WERI-Rb-1 (cell line): ENCODE measurements around the gene ATRN.
"Not testable (repeated sequence)": the region's sequence is repeated elsewhere in the genome, so short reads cannot be mapped to it uniquely, and the experiment has no call there.

Experiments
- DNase-seq: peaks from one replicate; pipeline ENCODE4 v3.0.0-alpha.2; 2020
- H3K27ac ChIP-seq: fragments of 250-450 bp; sonication (Bioruptor Pico); 2 replicates; pipeline ENCODE4 v1.5.1; 2020; ENCODE audit warnings: mild to moderate bottlenecking, moderate library complexity
- H3K27me3 ChIP-seq: fragments of 250-450 bp; sonication (Bioruptor Pico); 2 replicates; pipeline ENCODE4 v1.5.1; 2021; ENCODE audit warnings: mild to moderate bottlenecking, low read depth, moderate library complexity; ENCODE audit not compliant: insufficient read depth, severe bottlenecking
- H3K36me3 ChIP-seq: fragments of 250-450 bp; sonication (Bioruptor Pico); 2 replicates; pipeline ENCODE4 v1.5.1; 2020; ENCODE audit warnings: mild to moderate bottlenecking, moderate library complexity
- H3K4me3 ChIP-seq: 2 replicates; pipeline ENCODE4 v1.5.1; 2011; ENCODE audit warnings: low read depth, mild to moderate bottlenecking, control low read depth, low read length
- H3K9me3 ChIP-seq: fragments of 250-450 bp; sonication (Bioruptor Pico); 2 replicates; pipeline ENCODE4 v1.5.1; 2021; ENCODE audit warnings: mild to moderate bottlenecking, moderate library complexity; ENCODE audit not compliant: severe bottlenecking
- CTCF ChIP-seq: IDR thresholded peaks from 2 replicates; pipeline ENCODE4 v1.5.1; 2011; ENCODE audit warnings: low read depth, mild to moderate bottlenecking, control low read depth, inconsistent platforms, low read length

Gene ATRN

DNA sequence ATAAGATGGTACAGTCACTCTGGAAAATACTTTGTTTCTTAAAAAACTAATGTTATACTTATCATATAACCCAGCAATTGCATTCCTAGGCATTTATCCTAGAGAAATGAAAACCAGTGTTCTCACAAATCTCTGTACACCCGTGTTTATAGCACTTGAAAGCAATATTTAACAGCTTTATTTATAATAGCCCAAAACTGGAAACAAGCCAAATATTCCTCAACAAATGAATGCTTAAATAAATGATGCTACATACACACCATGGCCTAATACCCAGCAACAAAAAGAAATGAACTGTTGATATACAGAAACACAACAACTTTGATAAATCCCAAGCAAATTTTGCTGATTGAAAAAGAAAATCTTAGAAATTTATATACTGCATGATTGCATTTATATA lies 141.1 kb downstream of the ATRN start:
- no peaks in the 10 kb centered on the region for H3K36me3 ChIP-seq
- H3K9me3 ChIP-seq, result no peaks in the 10 kb centered on the region
- H3K4me3 ChIP-seq, result no peak overlapping the region
- DNase-seq, result no peak
- TF ChIP-seq CTCF, result no peak
- no peaks in the 10 kb centered on the region for H3K27me3 ChIP-seq
- H3K27ac ChIP-seq, result no peak overlapping the region

DNA sequence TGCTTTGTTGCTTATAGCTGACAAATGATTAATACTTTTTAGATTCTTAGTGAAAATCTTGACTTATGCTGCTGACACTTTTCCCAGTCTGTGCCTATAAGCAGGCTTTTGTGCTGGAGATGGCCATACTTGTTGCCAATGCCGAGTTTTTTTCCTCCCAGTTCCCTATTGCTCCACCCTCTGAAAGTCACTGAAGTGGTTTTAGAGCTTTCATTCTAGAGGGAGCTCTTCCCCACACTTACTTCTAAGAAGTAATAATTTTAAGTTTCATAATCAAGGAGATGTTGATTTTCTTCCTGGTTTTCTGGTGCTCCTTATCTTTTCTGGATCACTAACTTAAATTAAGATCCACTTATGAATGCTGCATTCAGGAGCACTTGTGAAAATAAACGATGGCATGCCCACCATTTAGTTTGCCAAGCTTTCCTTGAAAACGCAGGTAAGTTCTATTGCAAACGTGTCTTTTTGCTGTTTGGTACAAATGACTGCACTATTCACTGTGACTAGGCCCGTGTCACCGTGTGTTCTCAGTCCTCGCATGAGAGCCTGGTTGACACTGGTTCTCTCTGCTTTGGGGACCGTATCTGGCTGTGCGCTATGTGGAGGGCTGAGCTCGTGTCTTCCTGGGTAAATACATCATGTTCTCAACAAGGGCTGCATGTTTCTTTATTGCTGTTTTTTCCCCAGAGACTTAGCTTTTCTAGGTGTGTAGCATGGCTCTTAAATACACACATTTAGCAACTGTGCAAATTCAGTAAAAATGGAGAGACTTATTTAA lies 142.2 kb downstream of the ATRN start:
- H3K27ac ChIP-seq, result no peak overlapping the region
- H3K27me3 ChIP-seq, result no peaks in the 10 kb centered on the region
- no peak for DNase-seq
- TF ChIP-seq CTCF, result no peak
- no peaks in the 10 kb centered on the region for H3K36me3 ChIP-seq
- no peaks in the 10 kb centered on the region for H3K9me3 ChIP-seq
- H3K4me3 ChIP-seq, result no peak overlapping the region

DNA sequence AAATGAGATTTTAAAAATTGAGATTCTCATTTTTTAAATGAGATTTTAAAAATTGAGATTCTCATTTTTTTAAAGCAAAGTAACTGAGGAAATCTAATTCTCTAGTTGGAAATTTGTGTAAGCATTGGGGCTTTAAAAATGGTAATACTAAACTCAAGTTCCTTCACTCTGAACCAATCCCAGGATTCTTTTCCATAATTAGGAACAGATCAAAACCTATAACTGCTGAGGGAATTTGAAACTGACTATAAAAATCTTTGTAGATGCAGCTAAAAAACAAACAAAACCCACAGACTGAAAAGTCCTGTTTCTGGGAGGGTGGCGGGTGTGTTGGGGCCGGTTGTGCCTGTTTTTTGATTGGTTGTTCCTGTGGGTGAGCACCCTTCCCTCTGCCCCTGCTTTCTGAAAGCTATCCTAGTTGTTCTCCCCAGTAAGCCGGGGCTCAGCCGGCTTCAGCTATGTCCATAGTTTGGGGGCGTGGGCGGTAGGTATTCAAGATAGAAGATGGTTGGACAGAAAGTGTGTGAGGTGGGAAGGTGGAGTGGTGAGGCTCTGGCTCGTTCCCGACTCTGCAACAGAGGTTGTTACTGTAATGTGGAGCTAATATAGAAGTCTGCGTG lies 143.1 kb downstream of the ATRN start:
- DNase-seq, result no peak
- no peak for TF ChIP-seq CTCF
- H3K27me3 ChIP-seq, result no peaks in the 10 kb centered on the region
- no peaks in the 10 kb centered on the region for H3K36me3 ChIP-seq
- H3K27ac ChIP-seq, result no peak overlapping the region
- H3K9me3 ChIP-seq, result no peaks in the 10 kb centered on the region
- H3K4me3 ChIP-seq, result no peak overlapping the region

GRCh38 chr20:3614466-3614865 lies 143.6 kb downstream of the ATRN start:
- Histone ChIP-seq H3K9me3 (no peaks in the 10 kb centered on the region), H3K27me3 (no peaks in the 10 kb centered on the region), H3K36me3 (no peaks in the 10 kb centered on the region), H3K4me3 (no peak overlapping the region), H3K27ac (no peak overlapping the region)
- DNase-seq, result no peak
- no peak for TF ChIP-seq CTCF

- not testable (repeated sequence) for H3K27ac ChIP-seq, H3K36me3 ChIP-seq, H3K4me3 ChIP-seq, H3K9me3 ChIP-seq, H3K27me3 ChIP-seq, DNase-seq
Observed at GRCh38 chr20:3615171-3615840, 144.5 kb downstream of the ATRN start.

- no peak overlapping the region for H3K27ac ChIP-seq
- no peaks in the 10 kb centered on the region for H3K36me3 ChIP-seq
- no peak for DNase-seq
- no peak overlapping the region for H3K4me3 ChIP-seq
- no peaks in the 10 kb centered on the region for H3K27me3 ChIP-seq
- no peak for TF ChIP-seq CTCF
- H3K9me3 ChIP-seq, result no peaks in the 10 kb centered on the region
Observed at GRCh38 chr20:3616250-3616649, 145.4 kb downstream of the ATRN start.
